HG03378 (cell line): Measurements from ENCODE around the gene SMIM22.
"Not testable (repeated sequence)": the region's sequence is repeated elsewhere in the genome, so short reads cannot be mapped to it uniquely, and the experiment has no call there.

ENCODE experiments used
- ATAC-seq: cut with Tn5 transposase; IDR thresholded peaks from one replicate; pipeline ENCODE4 v1.9.1; 2021; ENCODE audit warnings: mild to moderate bottlenecking, moderate library complexity; ENCODE audit not compliant: unreplicated experiment

Gene SMIM22

GRCh38 chr16:4768549-4769305 is 26.4 kb upstream of the SMIM22 start:
- peak; percentile 48 for ATAC-seq

DNA sequence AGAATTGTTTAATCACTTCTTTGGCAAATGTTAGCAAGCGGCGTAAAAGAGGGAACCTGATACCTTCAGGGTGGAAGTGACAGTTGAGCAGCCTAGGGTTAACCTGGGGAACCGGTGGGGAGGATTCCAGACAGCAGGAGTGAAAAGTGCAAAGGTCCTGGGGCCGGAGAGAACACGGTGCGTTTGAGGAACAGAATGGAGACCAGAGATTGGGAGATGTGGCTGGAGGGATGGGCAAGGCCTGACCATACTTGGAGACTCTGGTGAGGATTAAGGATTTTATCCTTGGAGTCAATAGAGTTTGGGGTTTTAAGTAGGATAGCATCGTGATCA is 25.9 kb upstream of the SMIM22 start:
- ATAC-seq = no peak

DNA sequence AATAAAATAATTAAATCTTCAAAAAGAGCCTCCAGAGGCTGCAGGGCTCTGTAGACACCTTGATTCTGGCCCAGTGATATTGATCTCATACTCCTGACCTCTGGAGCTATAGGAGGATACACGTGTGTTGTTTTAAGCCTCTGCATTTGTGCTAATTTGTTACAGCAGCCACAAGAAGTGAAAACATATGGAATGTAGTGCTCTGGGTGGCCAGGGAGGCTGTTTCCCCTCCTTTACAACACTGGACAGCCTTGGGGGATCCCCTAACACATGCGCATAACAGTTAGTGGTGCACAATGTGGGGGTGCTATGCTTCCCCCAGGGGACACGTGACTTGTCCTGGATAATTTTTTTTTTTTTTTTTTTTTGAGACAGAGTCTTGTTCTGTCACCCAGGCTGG is 23.5 kb upstream of the SMIM22 start:
- ATAC-seq = no peak

- no peak for ATAC-seq
Measured at GRCh38 chr16:4772351-4772750, 22.8 kb upstream of the SMIM22 start.

DNA sequence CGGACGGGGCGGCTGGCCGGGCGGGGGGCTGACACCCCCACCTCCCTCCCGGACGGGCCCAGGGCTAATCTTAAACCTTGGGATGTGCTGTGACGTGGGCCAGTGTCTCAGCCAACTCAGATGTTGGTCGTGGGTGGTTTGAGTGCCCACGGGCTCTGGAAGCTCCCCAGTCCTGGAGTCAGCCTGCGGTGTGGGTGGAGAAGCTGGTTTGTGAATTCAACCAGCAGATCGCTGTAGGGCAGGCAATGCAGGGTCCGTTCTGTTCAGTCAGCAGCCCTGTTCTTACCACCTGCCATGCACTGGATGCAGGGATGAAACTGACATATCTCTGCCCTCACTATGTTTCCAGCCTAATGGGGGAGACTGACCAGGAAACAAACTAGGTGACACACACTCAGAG is 20.2 kb upstream of the SMIM22 start:
- ATAC-seq = no peak

DNA sequence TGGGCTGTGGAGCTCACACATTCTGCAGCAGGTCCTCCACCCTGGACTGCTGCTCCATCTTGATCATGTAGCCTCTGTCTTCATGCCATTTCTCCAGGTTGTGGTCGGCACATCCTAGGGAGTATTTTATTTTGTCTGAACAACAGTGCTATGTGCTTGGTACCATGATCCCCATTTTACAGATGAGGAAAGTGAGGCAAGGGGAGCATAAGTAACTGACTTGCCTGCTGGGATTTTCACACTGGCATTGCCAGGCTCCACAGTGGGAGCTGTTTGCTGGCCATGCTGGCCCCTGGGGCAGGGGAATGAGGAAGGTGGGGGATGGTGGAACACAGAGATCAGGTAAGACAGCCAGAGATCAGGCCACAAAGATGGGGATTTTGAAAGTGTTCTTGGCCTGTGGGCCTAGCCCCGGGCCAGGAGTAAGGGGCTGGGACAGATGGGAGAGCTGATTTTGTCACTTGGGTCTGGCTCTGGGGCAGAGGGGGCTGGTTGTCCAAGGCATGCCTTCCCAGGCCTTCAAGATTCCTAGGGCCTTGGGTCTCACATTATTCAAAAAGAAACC is 18.9 kb upstream of the SMIM22 start:
- ATAC-seq = no peak

DNA sequence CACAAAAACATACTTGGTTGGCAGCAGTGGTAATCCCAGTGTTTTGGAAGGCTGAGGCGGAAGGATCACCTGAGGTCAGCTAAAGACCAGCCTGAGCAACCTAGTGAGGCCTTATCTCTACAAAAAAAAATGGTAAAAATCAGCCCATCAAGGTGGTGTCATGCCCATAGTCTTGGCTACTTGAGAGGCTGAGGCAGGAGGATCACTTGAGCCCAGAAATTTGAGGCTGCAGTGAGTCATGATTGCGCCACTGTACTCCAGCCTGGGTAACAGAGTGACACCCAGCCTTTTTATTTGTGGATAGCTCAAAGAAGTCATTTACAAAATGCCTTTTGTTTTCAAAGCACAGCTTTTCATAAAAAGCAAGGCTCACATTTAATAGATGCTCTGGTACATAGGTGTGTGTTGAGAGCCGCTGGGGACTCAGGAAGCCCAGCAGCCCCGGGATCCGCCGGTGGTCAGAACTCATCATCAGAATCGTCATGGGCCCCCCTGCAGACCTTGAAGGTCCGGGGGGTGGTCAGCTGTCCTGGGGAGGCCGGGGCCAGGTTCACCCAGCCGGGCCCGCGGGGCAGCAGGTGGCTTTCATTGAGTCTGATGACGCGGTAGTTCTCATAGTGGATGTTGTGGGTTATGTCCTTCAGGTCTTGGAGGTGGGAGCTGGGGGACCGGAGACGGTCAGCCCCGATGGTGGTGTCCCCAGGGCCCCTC is 17.7 kb upstream of the SMIM22 start:
- no peak for ATAC-seq

GRCh38 chr16:4778050-4778392 is 17.1 kb upstream of the SMIM22 start:
- no peak for ATAC-seq

GRCh38 chr16:4780235-4780634 is 14.9 kb upstream of the SMIM22 start:
- no peak for ATAC-seq

GRCh38 chr16:4783251-4783950 is 11.8 kb upstream of the SMIM22 start:
- ATAC-seq = no peak

- ATAC-seq = no peak
Measured at GRCh38 chr16:4783951-4784336, 11.2 kb upstream of the SMIM22 start.

DNA sequence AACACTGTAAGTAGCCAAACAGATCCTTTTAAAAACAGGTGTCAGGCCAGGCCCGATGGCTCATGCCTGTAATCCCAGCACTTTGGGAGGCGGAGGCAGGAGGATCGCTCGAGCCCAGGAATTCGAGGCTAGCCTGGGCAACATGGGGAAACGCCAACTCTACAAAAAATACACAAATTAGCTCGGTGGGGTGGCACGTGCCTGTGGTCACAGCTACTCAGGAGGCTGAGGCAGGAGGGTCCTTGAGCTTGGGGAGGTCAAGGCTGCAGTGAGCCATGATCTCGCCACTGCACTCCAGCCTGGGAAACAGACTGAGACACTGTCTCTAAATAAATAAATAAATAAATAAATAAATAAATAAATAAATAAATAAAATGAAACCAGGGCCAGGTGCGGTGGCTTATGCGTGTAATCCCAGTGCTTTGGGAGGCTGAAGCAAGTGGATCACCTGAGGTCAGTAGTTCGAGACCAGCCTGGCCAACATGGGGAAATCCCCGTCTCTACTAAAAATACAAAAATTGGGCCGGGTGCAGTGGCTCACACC is 10.7 kb upstream of the SMIM22 start:
- ATAC-seq = not testable (repeated sequence)

DNA sequence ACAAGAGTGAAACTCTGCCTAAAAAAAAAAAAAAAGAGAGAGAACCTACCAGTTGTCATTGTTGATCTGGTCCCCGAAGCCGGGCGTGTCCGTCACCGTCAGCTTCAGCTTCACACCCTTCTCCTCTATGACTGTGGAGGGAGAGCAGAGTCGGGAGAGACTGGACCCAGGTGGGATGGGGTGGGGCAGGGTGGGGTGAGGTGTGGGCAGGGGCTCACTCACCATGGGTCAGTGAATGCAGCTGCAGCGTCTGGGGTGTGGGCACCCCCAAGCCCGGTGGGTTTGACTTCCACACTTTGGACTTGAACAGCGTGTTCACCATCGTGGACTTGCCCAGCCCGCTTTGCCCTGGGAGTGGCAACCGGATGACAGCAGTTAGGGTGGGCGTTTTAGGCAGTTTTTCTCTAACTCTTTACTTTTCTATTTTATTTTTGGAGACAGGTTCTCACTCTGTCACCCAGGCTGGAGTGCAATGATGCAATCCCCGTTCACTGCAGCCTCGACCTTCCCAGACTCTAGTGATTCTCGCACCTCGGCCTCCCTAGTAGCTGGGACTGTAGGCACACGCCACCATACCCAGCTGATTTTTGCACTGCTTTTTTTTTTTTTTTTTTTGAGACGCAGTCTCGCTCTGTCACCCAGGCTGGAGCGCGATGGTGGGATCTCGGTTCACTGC is 9.3 kb upstream of the SMIM22 start:
- no peak for ATAC-seq

GRCh38 chr16:4787068-4787467 is 8.1 kb upstream of the SMIM22 start:
- ATAC-seq = no peak

DNA sequence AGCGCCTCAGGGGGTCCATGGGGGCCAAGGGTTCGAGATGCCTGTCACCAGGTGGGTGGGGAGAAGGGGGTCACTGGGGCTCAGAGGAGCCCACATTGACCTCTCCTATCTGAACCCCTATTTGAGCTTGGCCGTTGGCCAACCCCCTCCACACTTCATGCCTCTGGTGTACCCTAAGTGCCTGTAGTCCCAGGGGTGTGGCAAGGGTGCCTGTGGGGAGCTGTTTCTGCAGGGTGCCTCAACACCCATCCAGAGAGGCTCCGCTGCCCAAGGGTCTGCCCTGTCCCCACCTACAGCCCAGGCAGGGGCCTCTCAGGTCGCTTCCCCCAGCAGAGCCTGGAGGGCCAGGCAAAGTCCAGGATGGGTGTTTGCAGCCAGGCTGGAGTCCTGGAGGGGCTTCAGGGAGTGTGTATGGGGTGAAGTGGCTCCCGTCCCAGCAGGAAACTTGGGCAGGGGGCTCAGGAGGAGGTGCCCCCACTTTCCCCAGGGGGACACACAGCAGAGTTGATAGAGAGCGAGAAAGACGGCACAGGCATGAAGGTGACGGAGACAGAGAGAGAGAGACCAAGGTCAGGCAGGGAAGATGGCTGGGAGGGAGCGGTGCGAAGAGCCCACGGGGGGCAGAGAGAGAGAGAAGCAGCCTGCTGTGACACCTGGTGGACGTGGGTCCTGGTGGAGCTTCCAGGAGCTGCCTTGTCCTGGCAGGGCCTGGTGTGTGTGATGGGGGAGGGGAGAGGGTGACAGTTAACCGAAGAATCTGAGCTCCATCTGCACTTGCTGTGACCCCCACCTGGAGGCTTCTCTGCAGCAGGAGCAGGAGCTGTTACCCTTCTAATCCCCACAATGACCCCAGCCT is 7.3 kb upstream of the SMIM22 start, which contains the start of gene SEPTIN12:
Gene SEPTIN12 (minus strand): TSS at position 719 of the 856 bp plus-strand sequence. CDS start 700 bp downstream, at position 19.
- no peak for ATAC-seq

DNA sequence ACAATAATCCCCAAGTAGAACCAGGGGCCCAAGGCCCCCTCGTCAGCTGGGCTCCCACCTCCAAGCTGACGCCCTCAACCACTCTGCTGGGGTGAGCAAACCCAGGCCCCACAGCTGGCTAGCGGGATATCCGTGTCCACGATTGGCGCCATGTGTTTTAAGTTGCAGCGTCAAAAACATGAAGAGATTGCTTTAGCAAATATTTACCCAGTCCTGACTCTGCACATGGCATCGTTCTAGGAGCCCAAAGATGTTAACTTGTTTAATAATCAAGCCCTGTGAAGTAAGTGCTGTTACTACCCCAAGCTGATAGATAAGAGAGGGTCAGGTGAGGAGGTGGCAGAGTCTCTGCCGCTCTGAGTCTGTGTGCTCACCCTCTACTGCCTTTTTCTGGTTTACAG is 6.7 kb upstream of the SMIM22 start:
- no peak for ATAC-seq

- ATAC-seq = no peak
Measured at GRCh38 chr16:4788910-4789309, 6.3 kb upstream of the SMIM22 start.

- ATAC-seq = no peak
Measured at GRCh38 chr16:4790261-4790660, 4.9 kb upstream of the SMIM22 start.

- no peak for ATAC-seq
Measured at GRCh38 chr16:4790871-4791270, 4.3 kb upstream of the SMIM22 start.

- no peak for ATAC-seq
Measured at GRCh38 chr16:4792951-4793513, 2.1 kb upstream of the SMIM22 start.
